Measurements from ENCODE around the gene NEU2.

DNA sequence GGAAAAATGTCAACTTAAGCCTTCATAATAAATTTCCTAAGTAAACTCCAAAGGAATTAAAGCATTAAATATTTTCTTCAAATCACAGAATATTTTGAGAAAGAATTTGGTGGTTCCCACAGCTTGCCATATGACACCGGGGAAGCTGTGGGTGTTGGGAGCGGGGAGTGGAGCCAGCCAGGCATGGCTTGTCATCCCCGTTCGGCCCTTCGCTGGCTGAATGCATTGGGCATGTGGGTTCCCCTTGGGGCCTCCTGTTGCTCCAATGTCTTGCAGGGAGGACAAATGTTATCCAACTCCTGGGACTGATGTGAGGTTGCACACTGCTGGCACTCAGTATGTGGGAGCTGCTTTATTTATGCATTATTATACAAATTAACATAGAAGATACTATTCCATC, 38.0 kb upstream of the NEU2 start:
- TF ChIP-seq, protein P1, sequence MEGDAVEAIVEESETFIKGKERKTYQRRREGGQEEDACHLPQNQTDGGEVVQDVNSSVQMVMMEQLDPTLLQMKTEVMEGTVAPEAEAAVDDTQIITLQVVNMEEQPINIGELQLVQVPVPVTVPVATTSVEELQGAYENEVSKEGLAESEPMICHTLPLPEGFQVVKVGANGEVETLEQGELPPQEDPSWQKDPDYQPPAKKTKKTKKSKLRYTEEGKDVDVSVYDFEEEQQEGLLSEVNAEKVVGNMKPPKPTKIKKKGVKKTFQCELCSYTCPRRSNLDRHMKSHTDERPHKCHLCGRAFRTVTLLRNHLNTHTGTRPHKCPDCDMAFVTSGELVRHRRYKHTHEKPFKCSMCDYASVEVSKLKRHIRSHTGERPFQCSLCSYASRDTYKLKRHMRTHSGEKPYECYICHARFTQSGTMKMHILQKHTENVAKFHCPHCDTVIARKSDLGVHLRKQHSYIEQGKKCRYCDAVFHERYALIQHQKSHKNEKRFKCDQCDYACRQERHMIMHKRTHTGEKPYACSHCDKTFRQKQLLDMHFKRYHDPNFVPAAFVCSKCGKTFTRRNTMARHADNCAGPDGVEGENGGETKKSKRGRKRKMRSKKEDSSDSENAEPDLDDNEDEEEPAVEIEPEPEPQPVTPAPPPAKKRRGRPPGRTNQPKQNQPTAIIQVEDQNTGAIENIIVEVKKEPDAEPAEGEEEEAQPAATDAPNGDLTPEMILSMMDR (IDR thresholded peaks at IDR 0.05) = no peak
- TF ChIP-seq POLR2AphosphoS5 (IDR thresholded peaks at IDR 0.05) (no peak), POLR2A (IDR thresholded peaks at IDR 0.05) (no peak), EP300 (IDR thresholded peaks at IDR 0.05) (no peak)

Measured in upper lobe of left lung (tissue), 4 donors.